GM10266 (cell line): Measurements from ENCODE around the gene DHRSX.

Experiments used
- DNase-seq: peaks from one replicate; pipeline ENCODE4 v3.0.0; 2012; ENCODE audit errors: extremely low spot score
- TF ChIP-seq, protein P1 (sequence below): IDR thresholded peaks from 2 replicates; pipeline ENCODE4 v1.5.1; 2012; ENCODE audit warnings: mild to moderate bottlenecking, low read depth; ENCODE audit not compliant: control insufficient read depth, insufficient read depth; ENCODE audit errors: missing control alignments

Gene DHRSX

DNA sequence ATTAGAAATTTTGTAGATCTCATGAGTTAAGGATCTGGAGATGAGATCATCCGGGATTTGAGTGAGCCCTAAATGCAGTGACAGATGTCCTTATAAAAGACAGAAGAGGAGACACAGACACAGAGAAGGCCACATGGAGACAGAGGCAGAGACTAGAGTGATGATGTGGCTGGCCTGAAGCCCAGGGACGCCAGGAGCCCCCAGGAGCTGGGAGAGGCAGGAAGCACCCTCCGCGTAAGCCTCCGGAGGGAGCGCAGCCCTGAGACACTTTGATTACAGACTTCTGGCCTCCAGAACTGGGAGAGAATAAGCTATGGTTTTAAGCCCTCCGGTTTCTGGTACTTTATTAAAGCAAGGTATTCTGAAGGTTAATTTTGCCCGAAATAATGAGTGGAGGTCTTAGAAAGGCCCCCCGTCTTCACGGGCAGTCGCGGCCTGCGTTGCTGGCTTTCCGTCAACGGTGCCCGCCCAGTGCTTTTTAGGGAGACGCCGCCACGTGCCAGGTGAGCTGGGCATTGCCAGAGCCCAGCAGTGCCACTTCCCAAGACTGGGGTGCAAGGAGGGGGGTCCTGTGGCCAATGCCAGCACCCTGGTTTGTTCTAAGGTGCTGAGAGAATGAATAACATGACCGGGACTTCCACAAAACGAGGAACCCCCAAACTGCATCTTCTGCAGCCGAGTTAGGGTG lies 8.1 kb downstream of the DHRSX start:
- no peak for DNase-seq
- TF ChIP-seq, protein P1, sequence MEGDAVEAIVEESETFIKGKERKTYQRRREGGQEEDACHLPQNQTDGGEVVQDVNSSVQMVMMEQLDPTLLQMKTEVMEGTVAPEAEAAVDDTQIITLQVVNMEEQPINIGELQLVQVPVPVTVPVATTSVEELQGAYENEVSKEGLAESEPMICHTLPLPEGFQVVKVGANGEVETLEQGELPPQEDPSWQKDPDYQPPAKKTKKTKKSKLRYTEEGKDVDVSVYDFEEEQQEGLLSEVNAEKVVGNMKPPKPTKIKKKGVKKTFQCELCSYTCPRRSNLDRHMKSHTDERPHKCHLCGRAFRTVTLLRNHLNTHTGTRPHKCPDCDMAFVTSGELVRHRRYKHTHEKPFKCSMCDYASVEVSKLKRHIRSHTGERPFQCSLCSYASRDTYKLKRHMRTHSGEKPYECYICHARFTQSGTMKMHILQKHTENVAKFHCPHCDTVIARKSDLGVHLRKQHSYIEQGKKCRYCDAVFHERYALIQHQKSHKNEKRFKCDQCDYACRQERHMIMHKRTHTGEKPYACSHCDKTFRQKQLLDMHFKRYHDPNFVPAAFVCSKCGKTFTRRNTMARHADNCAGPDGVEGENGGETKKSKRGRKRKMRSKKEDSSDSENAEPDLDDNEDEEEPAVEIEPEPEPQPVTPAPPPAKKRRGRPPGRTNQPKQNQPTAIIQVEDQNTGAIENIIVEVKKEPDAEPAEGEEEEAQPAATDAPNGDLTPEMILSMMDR = no peak

DNA sequence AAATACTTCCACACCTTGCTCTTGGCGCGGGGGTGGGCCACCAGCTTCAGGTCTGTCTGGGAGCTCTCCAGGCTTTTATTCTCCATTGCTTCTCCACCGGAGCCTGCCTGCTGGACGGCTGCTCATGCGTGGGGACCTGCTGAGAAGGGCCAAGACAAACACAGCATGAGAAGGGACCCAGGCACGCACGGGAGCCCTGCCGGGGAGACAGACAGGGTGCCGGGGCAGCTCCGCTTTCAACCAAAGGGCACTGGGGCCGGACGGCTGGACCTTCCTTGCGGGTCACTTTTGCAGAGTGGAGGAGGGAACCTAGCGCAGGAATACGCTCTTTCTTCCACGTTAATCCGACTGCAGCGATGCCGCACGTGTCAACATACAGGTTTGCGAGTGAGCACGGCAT lies 10.1 kb downstream of the DHRSX start:
- TF ChIP-seq, protein P1 = no peak
- no peak for DNase-seq

DNA sequence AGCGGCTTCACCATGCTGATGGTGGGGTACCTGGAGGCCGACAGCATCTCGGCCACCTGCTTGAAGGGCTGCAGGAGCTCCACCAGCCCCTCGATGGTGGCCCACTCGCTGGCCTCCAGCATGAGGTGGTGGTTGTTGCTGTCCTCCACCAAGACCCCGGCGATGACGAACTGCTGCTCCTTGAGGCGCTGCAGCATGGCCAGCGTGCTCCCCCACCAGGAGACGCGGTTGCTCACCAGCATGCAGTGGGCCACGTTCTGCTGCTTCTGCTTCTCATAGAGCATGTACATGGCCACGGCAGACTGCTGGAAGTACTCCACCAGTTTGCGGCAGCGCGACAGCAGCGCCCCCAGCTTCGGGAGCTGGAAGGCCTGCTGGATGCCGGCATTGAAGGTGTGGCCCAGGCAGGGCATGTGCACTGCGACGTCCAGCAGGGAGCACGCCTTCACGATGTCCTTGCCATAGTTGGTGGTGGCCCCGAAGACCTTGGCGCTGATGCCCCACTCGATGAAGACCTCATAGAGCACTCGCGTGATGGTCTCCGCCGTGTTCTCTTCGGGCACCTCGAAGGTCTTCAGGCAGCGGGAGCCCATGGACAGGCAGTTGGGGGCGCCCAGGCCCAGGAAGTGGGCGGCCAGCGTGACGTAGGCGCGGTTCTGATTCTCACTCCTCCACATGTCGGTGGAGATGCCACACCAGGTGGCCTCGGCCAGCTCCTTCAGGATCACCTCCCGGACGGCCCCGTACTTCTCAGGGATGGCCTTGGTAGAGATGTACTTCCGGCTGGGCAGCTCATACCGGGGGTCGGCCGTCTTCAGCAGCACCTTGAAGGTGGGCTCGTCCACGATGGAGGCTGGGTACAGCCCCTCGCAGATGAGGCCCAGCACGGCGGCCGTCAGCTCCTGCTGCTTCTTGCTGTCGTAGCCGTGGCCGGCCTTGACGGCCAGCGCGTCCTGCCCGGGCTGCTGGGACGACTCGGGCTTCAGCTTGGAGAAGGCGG lies 11.0 kb downstream of the DHRSX start:
- DNase-seq = no peak
- TF ChIP-seq, protein P1 = no peak

DNA sequence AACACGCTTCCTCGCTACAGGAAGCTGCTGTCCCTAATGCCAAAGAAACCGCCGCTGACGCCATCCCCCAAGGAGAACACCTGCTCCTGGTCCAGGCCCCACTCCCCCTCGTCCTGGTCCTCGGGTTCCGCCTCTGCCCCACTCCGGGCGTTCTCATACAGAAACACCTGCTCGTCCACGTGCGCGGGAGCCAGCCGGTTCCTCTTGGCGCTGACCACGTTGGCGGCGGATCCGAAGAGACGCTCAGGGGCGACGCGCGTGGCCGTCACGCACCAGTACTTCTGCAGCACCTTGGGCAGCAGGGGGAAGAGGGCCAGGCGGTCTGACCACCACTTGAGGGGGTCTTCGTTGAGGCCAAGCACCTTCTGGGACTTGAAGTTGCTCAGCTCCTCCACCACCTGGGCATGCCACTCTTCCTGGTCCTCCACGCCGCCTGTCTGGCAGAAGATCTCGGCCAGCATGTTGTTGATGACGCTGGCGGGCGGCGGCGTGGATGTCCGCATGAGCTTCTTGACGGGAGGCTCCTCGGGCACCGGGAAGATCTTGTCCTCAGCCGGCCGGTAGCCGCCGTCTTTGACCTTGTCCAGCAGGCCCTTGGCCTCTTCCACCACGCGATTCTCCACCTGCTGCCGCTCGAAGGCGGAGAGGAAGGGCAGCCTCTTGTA lies 12.0 kb downstream of the DHRSX start:
- TF ChIP-seq, protein P1 = no peak
- DNase-seq = no peak

DNA sequence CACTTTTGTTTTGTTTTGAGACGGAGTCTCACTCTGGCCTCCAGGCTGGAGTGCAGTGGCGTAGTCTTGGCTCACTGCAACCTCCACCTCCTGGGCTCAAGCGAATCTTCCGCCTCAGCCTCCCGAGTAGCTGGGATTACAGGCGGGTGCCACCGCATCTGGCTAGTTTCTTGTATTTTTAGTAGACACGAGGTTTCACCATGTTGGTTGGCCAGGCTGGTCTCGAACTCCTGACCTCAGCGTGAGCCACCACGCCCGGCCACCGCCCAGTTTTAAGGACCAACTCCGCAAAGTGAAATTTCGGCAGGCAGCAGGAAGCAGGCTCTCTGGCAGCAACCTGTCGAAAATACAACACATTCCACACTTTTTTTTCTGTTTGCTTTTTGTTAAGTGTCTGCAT lies 13.4 kb downstream of the DHRSX start:
- TF ChIP-seq, protein P1 = no peak
- no peak for DNase-seq

DNA sequence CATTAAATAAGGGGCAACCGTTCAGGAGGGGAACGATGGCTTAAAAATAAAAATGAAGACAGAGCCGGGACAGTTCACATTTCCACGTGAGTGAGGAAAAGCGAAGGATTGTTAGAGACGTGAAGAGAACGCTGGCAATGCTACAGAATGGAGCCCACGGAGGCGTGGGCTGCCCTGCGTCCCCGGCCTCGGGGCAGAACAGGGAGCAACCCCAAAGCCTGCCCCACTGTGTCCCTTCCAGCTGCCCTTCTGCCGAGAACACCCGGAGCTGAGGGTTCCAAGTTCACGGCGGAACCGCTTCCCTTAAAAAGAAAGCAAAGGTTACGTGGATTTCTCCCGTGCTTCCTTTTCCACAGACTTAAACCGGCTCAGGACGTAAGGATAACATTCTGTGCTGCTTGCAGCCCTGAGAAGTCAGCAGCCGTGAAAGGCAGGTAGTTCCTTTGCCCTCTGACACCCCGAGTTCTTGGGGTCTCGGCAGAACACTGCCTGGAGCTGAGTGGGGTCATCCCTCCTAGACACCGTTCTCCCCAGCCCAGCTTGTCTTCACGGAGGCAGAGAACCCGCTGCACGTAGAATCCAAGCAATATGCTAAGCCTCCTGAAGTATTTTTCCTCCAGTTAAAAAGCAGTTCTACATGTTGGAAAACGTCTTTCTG lies 14.2 kb downstream of the DHRSX start:
- TF ChIP-seq, protein P1 = no peak
- DNase-seq = no peak
